Measurements from ENCODE around the gene HMHB1.

HMHB1 gene

GRCh38 chr5:143772621-143773020 is 39.3 kb upstream of the HMHB1 start:
- no peak for TF ChIP-seq POLR2AphosphoS5 (IDR thresholded peaks at IDR 0.05; ENCODE audit: low read depth)
- TF ChIP-seq SPI1 (IDR thresholded peaks at IDR 0.05; ENCODE audit: borderline replicate concordance, low read depth): no peak
- TF ChIP-seq CTCF (IDR thresholded peaks at IDR 0.05; ENCODE audit: insufficient read depth, low read length): no peak
- TF ChIP-seq REST (IDR thresholded peaks at IDR 0.05; ENCODE audit: insufficient replicate concordance, low read depth): no peak
- no peak for TF ChIP-seq GABPA (IDR thresholded peaks at IDR 0.05; ENCODE audit: low read depth)
- no peak overlapping the region for H3K4me3 ChIP-seq (replicated peaks; ENCODE audit: insufficient read depth, low read length)
- no peak for DNase-seq (ENCODE audit: low read depth in 1 of 2, low spot score in 1 of 2)
- no peak overlapping the region for H3K27ac ChIP-seq (replicated peaks)
- no peaks in the 10 kb centered on the region for H3K27me3 ChIP-seq (ENCODE audit: insufficient read depth, poor library complexity, severe bottlenecking)

- TF ChIP-seq GABPA (IDR thresholded peaks at IDR 0.05; ENCODE audit: low read depth) (no peak), SPI1 (IDR thresholded peaks at IDR 0.05; ENCODE audit: borderline replicate concordance, low read depth) (no peak), CTCF (IDR thresholded peaks at IDR 0.05; ENCODE audit: insufficient read depth, low read length) (no peak), POLR2AphosphoS5 (IDR thresholded peaks at IDR 0.05; ENCODE audit: low read depth) (no peak), REST (IDR thresholded peaks at IDR 0.05; ENCODE audit: insufficient replicate concordance, low read depth) (no peak)
- Histone ChIP-seq H3K27me3 (ENCODE audit: insufficient read depth, poor library complexity, severe bottlenecking) (no peaks in the 10 kb centered on the region), H3K4me3 (replicated peaks; ENCODE audit: insufficient read depth, low read length) (no peak overlapping the region), H3K27ac (replicated peaks) (no peak overlapping the region)
- DNase-seq (ENCODE audit: low read depth in 1 of 2, low spot score in 1 of 2): peak in 1 of 2 experiments; percentile 54
Measured at GRCh38 chr5:143775258-143775657, 36.7 kb upstream of the HMHB1 start.

- DNase-seq (ENCODE audit: low read depth in 1 of 2, low spot score in 1 of 2): no peak
- H3K27ac ChIP-seq (replicated peaks): no peak overlapping the region
- no peak for TF ChIP-seq POLR2AphosphoS5 (IDR thresholded peaks at IDR 0.05; ENCODE audit: low read depth)
- no peak for TF ChIP-seq SPI1 (IDR thresholded peaks at IDR 0.05; ENCODE audit: borderline replicate concordance, low read depth)
- no peak for TF ChIP-seq GABPA (IDR thresholded peaks at IDR 0.05; ENCODE audit: low read depth)
- TF ChIP-seq REST (IDR thresholded peaks at IDR 0.05; ENCODE audit: insufficient replicate concordance, low read depth): no peak
- no peak for TF ChIP-seq CTCF (IDR thresholded peaks at IDR 0.05; ENCODE audit: insufficient read depth, low read length)
- no peak overlapping the region for H3K4me3 ChIP-seq (replicated peaks; ENCODE audit: insufficient read depth, low read length)
- H3K27me3 ChIP-seq (ENCODE audit: insufficient read depth, poor library complexity, severe bottlenecking): no peaks in the 10 kb centered on the region
Measured at GRCh38 chr5:143776951-143777350, 35.0 kb upstream of the HMHB1 start.

Data from HL-60 (cell line).